Measurements from ENCODE around the gene KCNMB4. TPM values are rescaled to one million over a fixed set of nuclear protein-coding genes. Genes with fewer than 3 reads are reported as not detected.

KCNMB4 gene
- total and polyA plus RNA-seq, 4 donors: 0.46 to 1.3 (median 0.65) TPM

- TF ChIP-seq HNF4G (IDR thresholded peaks at IDR 0.05) (no peak), TAF1 (conservative IDR thresholded peaks at IDR 0.05) (no peak), CTCF (IDR thresholded peaks at IDR 0.05; ENCODE audit: low read depth, low read length, missing input control) (no peak), MAX (IDR thresholded peaks at IDR 0.05) (no peak), YY1 (IDR thresholded peaks at IDR 0.05) (no peak), EGR1 (IDR thresholded peaks at IDR 0.05; ENCODE audit: low read depth in 2 of 2) (no peak), FOXA2 (IDR thresholded peaks at IDR 0.05) (no peak), FOXA1 (IDR thresholded peaks at IDR 0.05) (no peak), JUND (IDR thresholded peaks at IDR 0.05) (no peak), HNF4A (conservative IDR thresholded peaks at IDR 0.05) (no peak)
- Histone ChIP-seq H3K4me1 (ENCODE audit: control insufficient read depth in 4 of 4, insufficient read depth in 4 of 4, low read length in 3 of 4) (peaks cover 8 to 20% (median 17%) of the 10 kb centered on the region in 4 donors), H3K9me3 (ENCODE audit: control insufficient read depth in 4 of 4, low read length in 3 of 4) (no peaks in the 10 kb centered on the region), H3K27ac (ENCODE audit: low read depth in 1 of 2, low read length in 2 of 2) (no peak overlapping the region), H3K4me3 (ENCODE audit: low read depth in 1 of 3, low read length in 3 of 3) (peak overlapping the region in 1 of 3 donors; percentile 84), H3K9ac (ENCODE audit: low read depth in 1 of 2, low read length in 2 of 2) (no peak overlapping the region), H3K36me3 (ENCODE audit: control insufficient read depth in 4 of 4, insufficient read depth in 3 of 4, low read depth in 1 of 4, low read length in 3 of 4) (no peaks in the 10 kb centered on the region), H3K27me3 (ENCODE audit: control insufficient read depth in 4 of 4, insufficient read depth in 4 of 4, low read length in 3 of 4) (peaks cover 0 to 3% (median 1%) of the 10 kb centered on the region in 4 donors)
- DNase-seq (ENCODE audit: low spot score): no peak
- WGBS: 20% methylated on average over 16 of the region's 16 CpGs
These were observed 1.2 kb upstream of the KCNMB4 start for GRCh38 chr12:70364695-70365397.

GRCh38 chr12:70365398-70365647 lies 767 bp upstream of the KCNMB4 start:
- Histone ChIP-seq H3K9me3 (ENCODE audit: control insufficient read depth in 4 of 4, low read length in 3 of 4) (no peaks in the 10 kb centered on the region), H3K4me3 (ENCODE audit: low read depth in 1 of 3, low read length in 3 of 3) (peak overlapping the region in 2 of 3 donors; percentile 20 to 84), H3K9ac (ENCODE audit: low read depth in 1 of 2, low read length in 2 of 2) (no peak overlapping the region), H3K36me3 (ENCODE audit: control insufficient read depth in 4 of 4, insufficient read depth in 3 of 4, low read depth in 1 of 4, low read length in 3 of 4) (no peaks in the 10 kb centered on the region), H3K27me3 (ENCODE audit: control insufficient read depth in 4 of 4, insufficient read depth in 4 of 4, low read length in 3 of 4) (peaks cover 0 to 3% (median 1%) of the 10 kb centered on the region in 4 donors), H3K27ac (ENCODE audit: low read depth in 1 of 2, low read length in 2 of 2) (no peak overlapping the region), H3K4me1 (ENCODE audit: control insufficient read depth in 4 of 4, insufficient read depth in 4 of 4, low read length in 3 of 4) (peaks cover 8 to 20% (median 17%) of the 10 kb centered on the region in 4 donors)
- no peak for DNase-seq (ENCODE audit: low spot score)
- WGBS: 2% methylated on average over 6 of the region's 6 CpGs
- no peak for TF ChIP-seq MAX (IDR thresholded peaks at IDR 0.05)

- Histone ChIP-seq H3K9me3 (ENCODE audit: control insufficient read depth in 4 of 4, low read length in 3 of 4) (no peaks in the 10 kb centered on the region), H3K4me1 (ENCODE audit: control insufficient read depth in 4 of 4, insufficient read depth in 4 of 4, low read length in 3 of 4) (peaks cover 8 to 20% (median 17%) of the 10 kb centered on the region in 4 donors), H3K4me3 (ENCODE audit: low read depth in 1 of 3, low read length in 3 of 3) (peak overlapping the region; percentile 30 to 84 (median 79)), H3K9ac (ENCODE audit: low read depth in 1 of 2, low read length in 2 of 2) (no peak overlapping the region), H3K36me3 (ENCODE audit: control insufficient read depth in 4 of 4, insufficient read depth in 3 of 4, low read depth in 1 of 4, low read length in 3 of 4) (no peaks in the 10 kb centered on the region), H3K27me3 (ENCODE audit: control insufficient read depth in 4 of 4, insufficient read depth in 4 of 4, low read length in 3 of 4) (peaks cover 0 to 3% (median 1%) of the 10 kb centered on the region in 4 donors), H3K27ac (ENCODE audit: low read depth in 1 of 2, low read length in 2 of 2) (no peak overlapping the region)
- peak; percentile 37 for DNase-seq (ENCODE audit: low spot score)
- 2% methylated on average over 69 of the region's 69 CpGs for WGBS
- TF ChIP-seq HNF4G (IDR thresholded peaks at IDR 0.05): no peak
- TF ChIP-seq JUND (IDR thresholded peaks at IDR 0.05): no peak
- no peak for TF ChIP-seq NR2F2 (IDR thresholded peaks at IDR 0.05)
- no peak for TF ChIP-seq HNF4A (conservative IDR thresholded peaks at IDR 0.05)
- no peak for TF ChIP-seq ATF3 (IDR thresholded peaks at IDR 0.05)
These were observed 629 bp downstream of the KCNMB4 start for GRCh38 chr12:70366581-70367257.
